SK-N-MC (cell line): Measurements from ENCODE around the gene PRR9.

Source experiments
- DNase-seq: peaks from one replicate; pipeline ENCODE4 v3.0.0-alpha.2; 2011; ENCODE audit warnings: low read depth, low spot score
- H3K27ac ChIP-seq: fragments of 200-600 bp; sonication (generic); 2 replicates; pipeline ENCODE4 v1.5.1; 2016; ENCODE audit warnings: mixed run types
- H3K36me3 ChIP-seq: fragments of 200-600 bp; sonication (generic); 2 replicates; pipeline ENCODE4 v1.6.1; 2017; ENCODE audit warnings: antibody characterized with exemption, low read length, mixed read lengths; ENCODE audit not compliant: insufficient read depth
- H3K4me3 ChIP-seq: fragments of 200-600 bp; sonication (generic); 2 replicates; pipeline ENCODE4 v1.5.1; 2016
- H3K9ac ChIP-seq: fragments of 200-600 bp; sonication (generic); 2 replicates; pipeline ENCODE4 v1.8.0; 2017; ENCODE audit warnings: mixed run types, mixed read lengths; ENCODE audit not compliant: insufficient read length
- H3K9me3 ChIP-seq: fragments of 200-600 bp; sonication (generic); 2 replicates; pipeline ENCODE4 v1.6.1; 2017; ENCODE audit warnings: low read depth, mild to moderate bottlenecking, antibody characterized with exemption, low read length, moderate library complexity, mixed read lengths
- EZH2 ChIP-seq: fragments of 200-600 bp; sonication (generic); IDR thresholded peaks from one replicate; pipeline ENCODE4 v1.6.1; 2017; ENCODE audit warnings: antibody characterized with exemption
- FOXP2 ChIP-seq: optimal IDR thresholded peaks from 2 replicates; pipeline ENCODE3; 2011; ENCODE audit warnings: mild to moderate bottlenecking, moderate library complexity; ENCODE audit not compliant: insufficient read depth; ENCODE audit errors: extremely low read length, control extremely low read depth
- POLR2AphosphoS5 ChIP-seq: IDR thresholded peaks from 2 replicates; pipeline ENCODE4 v1.6.1; 2012; ENCODE audit warnings: mild to moderate bottlenecking, low read depth, low read length, borderline replicate concordance

The PRR9 gene

GRCh38 chr1:153262462-153263157, 45.2 kb downstream of the PRR9 start:
- no peak overlapping the region for H3K4me3 ChIP-seq

GRCh38 chr1:153265457-153265856, 48.1 kb downstream of the PRR9 start:
- DNase-seq = no peak
- no peak overlapping the region for H3K27ac ChIP-seq
- H3K4me3 ChIP-seq = no peak overlapping the region
- no peaks in the 10 kb centered on the region for H3K9me3 ChIP-seq
- H3K36me3 ChIP-seq = no peaks in the 10 kb centered on the region
- H3K9ac ChIP-seq = no peak overlapping the region
- TF ChIP-seq FOXP2 (no peak), EZH2 (no peak), POLR2AphosphoS5 (no peak)

More at GRCh38 chr1:153262462-153263157, 45.2 kb downstream of the PRR9 start:
- DNase-seq = no peak
- Histone ChIP-seq H3K27ac (no peak overlapping the region), H3K9ac (no peak overlapping the region), H3K36me3 (no peaks in the 10 kb centered on the region), H3K9me3 (no peaks in the 10 kb centered on the region)
- TF ChIP-seq EZH2 = no peak
- TF ChIP-seq FOXP2 = no peak
- TF ChIP-seq POLR2AphosphoS5 = no peak
